Stimulated activated CD8-positive, alpha-beta memory T cell treated with anti-CD3 and anti-CD28 coated beads, Interleukin-15, amount 100 ng/mL, for 1 hour (primary cell): Measurements from ENCODE around the gene TRRAP.

Experiments used
- DNase-seq: peaks from one replicate; pipeline ENCODE4 v3.0.0-alpha.2; 2020; ENCODE audit warnings: low read depth

The TRRAP gene

DNA sequence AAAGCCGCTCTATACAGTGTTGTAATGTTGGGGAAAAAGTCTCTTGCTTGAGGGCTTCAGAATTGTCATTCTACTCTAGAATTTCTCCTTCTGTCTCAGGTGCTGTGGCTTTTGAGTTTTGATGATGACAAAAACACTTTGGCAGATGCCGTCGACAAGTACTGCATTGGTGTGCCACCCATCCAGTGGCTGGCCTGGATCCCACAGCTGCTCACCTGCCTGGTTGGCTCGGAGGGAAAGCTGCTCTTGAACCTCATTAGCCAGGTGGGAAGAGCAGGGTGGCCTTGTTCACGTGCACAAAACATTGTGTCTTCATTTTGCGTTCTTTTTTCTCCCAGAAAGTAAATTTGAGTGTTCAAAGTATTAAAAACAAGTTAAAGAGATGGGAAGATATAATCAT lies 112.0 kb downstream of the TRRAP start:
- DNase-seq, result no peak

DNA sequence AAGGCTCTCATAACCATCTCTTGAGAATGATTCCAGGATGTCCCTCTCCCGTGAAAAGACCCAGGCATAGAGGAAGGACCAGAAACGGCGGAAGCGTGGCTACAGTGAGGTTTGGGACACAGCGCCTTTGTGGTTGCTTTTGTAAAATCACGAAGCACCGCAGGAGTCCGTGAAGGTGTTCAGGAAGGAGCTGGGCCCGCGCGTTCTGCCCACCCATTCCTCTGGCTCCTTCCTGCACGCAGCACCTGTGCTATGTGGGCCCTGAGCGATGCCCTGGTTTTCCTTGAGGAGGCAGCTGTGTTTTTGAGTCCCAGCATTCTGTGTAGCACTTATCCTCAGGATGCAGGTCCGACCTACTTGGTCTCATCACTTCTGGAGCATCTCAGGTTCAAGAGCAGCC lies 112.8 kb downstream of the TRRAP start:
- no peak for DNase-seq

DNA sequence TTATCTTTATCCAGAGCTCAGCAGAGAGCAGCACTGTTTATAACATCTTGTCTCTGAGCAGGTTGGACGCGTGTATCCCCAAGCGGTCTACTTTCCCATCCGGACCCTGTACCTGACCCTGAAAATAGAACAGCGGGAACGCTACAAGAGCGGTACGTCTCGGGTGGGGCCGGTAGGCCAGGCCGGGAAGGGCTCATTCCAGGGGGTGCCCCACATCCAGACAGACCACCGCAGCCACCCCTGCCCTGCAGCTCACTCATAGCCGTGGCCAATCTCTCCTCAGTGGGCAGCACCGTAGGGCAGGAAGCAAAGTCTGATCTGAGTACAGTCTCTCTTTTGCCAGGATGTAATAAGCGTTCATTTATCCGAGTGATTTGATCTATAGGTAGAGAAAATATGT lies 113.7 kb downstream of the TRRAP start:
- no peak for DNase-seq

DNA sequence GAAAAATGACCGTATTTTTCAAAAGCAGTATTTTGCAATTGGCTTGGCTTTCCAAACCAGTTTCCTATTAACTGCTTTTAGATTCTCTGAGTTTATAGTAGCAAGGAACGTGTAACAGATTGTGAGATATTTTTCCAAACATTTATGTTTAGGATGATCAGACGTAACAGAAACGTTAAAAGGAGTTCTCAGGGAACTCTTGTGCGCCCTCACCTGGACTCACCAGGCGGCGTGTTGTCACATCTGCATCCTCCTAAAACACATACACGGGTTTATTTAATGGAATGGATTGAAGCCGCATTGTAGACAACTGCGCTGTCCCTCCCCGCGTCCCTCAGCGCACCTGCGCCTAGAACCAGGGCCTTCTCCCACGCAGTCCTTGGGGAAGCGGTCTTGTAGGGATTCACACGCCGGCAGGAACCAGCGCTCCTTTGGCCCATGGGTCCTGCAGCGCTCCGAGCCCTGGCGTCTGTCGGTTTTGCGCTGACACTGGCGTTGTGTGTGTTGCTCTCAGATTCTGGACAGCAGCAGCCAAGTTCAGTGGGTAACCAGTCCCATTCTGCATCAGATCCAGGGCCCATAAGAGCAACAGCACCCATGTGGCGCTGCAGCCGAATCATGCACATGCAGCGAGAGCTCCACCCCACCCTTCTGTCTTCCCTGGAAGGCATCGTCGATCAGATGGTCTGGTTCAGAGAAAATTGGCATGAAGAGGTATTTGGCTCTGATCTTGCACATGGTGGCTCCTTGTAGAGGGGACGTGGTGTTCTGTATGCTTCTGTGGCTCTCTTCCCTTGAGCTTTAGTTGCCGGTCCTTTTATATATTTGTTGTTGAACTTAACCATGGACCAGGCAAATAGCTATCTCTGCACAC lies 114.9 kb downstream of the TRRAP start:
- no peak for DNase-seq

DNA sequence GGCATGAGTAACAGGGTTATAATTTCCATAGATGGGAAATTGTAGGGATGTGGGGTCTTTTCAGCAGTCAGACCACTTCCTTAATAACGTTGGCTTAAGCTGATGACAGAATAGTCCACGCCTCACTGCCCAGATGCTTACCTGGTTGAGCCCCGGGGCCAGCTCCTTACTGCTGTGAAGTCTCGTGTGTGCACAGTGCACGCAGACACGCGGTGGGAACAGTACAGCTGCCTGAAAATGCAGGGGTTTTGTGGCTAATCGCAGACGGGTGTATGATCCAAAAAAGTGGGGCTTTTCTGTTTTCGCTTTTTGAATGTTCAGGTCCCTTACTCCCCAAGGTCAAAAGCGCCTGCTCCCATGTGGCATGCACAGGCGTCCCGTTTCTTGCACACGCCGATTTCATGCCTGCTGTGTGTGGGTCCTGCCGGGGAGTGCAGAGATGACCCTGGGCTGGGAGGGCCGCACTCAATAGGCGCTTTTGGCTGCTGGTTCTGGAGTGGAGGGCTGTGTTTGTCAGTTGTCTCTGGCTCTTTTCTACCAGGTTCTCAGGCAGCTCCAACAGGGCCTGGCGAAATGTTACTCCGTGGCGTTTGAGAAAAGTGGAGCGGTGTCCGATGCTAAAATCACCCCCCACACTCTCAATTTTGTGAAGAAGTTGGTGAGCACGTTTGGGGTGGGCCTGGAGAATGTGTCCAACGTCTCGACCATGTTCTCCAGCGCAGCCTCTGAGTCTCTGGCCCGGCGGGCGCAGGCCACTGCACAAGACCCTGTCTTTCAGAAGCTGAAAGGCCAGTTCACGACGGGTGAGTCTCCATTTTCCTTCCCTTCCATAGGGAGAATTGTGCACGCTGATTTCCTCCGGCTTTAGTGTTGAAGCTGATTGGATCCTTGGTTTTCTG lies 116.0 kb downstream of the TRRAP start:
- no peak for DNase-seq

DNA sequence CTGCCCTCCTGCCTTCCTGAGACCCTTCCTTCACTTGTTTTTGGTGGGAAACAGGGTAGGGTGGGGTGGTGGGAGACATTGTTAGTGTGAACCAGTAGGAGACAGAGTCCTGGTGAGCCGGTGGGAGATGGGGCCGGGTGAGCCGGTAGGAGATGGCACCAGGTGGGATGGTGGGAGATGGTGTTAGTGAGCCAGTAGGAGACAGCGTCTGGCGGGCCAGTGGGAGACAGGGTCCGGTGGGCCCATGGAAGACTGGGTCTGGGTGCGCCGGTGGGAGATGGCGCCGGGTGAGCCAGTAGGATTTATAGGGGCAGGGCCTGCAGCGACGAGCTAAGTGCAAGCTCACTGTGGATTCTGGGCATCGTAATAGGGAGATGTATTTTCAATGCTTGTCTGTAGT lies 116.8 kb downstream of the TRRAP start:
- DNase-seq, result no peak

DNA sequence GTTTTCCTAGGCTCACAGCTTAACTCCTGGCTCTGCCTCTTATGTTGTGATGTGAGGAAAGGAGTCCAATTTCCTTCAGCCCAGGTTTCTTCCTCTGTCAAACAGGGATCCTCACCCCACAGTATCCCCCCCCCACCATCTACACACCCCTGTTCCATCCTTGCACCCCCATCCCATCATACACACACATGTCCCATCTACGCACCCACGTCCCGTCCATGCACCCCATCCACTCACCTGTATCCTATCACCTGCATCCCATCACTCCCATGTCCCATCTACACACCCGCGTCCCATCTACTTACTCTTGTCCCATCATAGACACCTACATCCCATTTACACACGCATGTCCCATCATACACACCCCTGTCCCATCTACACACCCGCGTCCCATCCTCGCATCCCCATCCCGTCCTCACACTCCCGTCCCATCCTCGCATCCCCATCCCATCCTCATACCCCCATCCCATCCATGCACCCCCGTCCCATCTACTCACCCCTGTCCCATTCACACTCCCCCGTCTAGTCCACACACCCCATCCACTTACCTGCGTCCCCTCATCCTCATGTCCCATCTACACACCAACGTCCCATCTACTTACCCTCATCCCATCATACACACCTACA lies 117.3 kb downstream of the TRRAP start:
- no peak for DNase-seq

DNA sequence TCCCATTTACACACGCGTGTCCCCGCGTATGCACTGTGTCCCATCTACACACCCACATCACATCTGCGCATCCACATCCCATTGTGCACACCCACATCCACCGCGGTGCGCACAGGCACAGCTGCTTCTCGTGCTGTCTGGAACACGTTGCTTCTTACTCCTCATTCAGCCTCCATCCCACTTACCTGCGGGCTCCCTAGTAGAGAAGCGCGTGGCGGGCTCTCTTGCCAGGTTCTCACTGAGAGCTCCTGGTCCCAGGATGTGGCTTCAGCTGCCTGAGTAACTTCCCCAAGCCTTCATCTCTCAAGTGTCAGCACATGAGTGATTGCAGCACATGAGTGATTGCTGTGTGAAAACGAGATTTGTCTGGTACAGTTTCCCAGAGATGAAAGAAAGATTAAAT lies 117.8 kb downstream of the TRRAP start:
- no peak for DNase-seq

DNA sequence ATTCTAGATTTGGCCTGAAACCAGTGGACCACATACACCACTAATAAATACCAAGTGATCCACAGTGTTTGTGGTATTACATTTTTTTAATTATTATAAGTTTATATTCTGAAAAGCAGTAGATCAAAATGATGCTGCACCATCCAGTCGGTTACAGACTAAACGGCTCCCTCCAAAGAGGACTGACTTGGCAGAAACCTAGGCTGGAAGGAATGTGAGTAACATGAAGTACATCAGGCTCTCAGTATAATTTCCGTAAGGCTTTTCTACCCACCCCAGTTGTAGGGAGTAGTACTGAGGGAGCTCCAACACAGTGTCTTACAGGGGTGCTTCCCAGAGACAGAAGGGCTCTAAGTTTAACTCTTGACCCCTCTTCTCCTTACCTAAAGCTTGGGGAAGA lies 119.5 kb downstream of the TRRAP start:
- no peak for DNase-seq

DNA sequence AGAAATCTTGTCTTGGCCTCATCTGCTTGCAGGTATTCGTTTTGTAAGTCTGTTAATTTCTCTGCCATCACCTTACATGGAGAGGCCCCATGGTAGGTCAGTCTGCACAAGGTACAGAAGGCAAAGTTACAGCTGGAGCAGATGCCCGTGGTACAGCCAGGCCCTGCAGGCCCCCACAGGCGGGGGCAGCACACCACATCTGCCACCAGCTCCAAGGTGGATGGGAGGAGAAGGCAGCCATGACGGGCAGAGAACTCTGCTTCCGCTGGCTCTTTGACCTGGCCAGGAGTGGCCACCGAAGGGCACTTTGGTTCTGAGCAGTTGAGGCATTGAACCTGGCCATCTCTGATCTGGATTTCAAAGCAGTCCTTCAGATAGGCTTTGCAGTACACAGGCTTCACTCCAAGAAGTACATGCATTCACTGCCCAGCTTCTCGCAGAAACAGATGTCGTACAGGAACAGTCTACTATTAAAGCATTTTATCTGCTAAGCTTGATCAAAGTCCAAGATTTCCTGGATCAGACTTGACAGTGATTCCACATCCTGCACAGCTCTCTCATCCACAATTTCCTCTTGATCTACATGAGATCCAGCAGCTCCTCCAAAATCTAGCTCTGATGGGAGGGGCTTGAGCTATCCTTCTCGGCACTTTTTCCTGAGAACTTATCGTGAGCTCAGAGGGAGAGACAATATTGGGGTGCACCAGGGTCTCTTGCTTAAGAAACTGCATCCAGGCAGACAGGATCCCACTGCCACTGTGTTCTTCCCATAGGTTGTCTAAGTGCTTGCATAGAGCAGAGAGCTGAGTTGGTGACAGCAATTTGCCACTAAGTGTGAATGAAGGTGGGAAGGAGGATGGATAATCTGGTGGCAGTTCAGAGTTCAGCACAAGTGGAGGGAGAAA lies 120.7 kb downstream of the TRRAP start:
- no peak for DNase-seq

DNA sequence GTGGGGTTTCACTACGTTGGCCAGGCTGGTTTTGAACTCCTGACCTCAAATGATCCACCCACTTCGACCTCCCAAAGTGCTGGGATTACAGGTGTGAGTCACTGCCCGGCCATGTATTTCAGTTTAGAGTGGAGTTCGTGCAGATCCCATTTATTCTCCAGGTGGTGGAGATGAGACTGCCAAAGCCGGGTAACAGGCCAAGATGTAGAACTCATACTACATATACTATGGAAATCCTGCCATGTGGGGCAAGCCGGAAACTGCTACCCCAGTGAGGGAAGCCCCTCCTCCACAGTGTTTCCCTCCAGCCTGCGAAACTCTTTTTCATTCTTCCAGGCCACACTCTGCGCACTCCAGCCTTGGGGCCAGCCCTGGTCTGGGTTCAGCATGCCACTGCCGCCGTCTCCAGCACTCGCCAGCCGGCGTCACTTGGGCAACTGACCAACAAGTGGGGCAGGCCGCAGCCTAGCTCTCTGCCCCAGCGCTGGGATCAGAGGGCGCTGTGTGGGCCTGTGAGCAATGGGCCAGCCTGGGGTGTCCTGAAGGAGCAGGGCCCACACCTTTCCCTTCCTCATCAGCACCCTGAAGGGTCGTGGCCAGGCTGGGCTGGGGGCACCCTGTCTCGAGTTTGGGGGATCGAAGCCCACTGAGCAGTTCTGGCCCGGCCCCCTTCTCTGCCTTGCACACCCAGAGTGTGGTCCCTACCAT lies 122.0 kb downstream of the TRRAP start:
- DNase-seq, result no peak

DNA sequence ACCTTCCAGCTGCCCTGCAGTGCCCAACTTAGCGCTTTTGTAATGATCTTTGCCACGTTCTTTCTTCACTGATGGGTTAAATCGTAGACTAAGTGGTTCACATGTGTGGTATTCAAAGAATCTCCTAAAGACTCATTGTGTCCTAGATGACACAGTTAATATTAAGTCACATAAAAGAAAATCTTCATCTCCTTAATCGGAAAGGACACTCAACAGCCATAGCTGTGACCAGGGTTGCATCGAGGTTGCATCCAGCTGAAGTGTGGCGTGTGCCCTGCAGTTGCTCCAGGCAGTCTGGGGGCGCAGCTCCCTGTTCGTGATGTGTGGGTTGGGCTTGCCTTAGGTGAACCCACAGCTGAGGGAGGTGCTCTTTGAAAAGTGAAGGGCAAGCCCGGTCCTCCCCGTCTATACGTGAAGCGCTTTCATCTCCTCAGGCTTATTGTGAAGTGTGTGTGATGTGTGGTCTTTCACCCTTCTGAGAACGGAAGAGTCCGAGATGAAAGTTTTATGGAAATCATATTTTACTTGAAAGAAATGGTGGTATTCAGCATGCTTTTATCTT lies 122.7 kb downstream of the TRRAP start:
- no peak for DNase-seq

DNA sequence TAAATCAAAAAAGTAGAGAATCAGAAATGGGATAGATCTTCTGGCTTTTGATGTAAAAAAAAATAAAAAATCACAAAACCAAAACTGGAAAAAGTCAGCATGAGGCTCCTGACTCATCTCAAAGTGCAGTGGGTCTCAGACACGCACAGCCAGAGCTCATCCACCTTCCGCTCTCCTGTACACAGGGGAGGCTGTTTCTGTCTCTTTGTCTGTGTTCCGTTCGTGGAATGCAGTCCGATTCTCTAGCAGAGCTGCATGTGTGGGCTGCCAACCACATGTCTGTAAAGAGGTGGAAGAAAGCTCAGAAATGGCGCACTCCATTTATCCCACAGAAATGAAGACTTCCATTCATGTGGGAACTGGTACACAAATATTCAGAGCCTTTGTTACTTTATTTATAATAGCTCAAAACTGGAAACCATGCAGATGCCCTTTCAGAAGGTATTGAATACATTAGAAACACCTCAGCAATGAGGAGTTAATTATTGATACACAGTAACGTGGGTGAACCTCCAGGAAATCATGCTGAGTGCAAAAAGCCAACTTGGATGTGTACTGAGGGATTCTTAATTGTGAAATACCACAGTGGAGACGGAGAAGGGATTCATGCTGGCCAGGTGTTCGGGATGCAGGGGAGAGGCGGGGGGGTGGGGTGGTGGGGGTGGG lies 123.3 kb downstream of the TRRAP start:
- DNase-seq, result no peak

DNA sequence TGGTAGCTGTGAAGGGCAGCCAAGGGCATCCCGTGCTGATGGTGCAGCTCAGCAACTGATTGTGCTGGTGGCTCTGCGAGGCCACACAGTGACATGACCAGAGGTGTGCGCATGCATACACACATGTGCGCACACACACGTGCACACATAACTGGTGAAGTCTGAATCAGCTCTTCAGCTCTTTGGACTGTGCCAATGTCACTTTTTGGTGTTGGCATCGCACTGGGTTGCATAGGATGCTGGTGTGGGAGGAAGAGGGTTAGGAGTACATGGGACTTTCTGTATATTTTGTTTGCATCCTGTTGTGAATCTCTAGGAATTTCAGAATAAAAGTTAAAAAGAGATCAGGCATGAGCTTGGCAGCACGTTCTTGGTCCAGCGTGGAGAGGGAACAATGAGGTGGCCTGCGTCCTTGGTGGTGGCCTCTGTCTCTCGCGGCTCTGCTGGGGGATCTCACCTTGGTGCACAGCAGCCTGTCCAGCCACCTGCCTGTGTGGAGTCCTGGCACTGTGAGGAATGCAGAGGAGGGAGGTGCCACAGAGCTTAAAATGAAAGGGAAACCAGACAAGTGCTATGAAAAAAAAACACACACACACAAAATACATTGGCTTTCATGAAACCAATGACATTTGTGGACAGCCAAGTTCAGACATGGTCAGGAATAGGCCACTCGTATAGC lies 124.0 kb downstream of the TRRAP start:
- no peak for DNase-seq

DNA sequence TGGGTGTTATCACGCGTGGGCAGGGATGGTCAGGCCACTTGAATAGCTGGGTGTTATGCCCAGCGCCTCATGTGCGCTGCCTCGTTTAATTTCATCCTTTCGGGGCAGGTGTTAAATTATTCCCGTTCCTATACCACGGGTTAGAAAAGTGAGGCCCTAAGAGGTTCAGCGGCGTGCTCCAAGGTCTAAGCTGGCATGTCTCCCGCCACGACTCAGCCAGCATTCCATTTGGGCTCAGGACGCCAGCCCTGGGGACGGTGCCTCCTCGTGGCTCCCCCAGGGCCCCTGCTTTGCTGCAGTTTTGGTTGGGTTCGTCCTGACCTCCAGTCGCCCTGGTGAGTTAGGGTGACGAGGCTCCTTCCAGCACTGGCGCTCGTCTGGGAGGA lies 124.5 kb downstream of the TRRAP start:
- no peak for DNase-seq

DNA sequence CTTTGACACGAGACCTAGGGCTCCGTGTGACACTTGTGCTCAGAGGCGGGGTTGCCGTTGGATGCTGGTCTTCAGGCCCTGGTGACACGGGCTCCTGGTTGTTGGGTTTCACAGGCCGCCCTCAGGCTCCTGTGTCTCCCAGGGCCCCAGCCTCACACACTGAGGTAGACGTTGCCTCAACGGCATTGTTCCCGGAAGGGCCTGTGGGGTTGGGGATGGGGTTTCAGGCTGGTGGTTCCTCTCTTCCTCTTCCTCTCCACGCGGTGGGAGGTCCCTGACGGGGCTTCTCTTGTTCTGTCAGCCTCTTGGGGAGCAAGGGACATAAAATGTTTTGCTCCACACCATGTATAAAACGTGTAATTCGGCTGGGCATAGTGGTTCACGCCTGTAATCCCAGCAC lies 125.1 kb downstream of the TRRAP start:
- no peak for DNase-seq

DNA sequence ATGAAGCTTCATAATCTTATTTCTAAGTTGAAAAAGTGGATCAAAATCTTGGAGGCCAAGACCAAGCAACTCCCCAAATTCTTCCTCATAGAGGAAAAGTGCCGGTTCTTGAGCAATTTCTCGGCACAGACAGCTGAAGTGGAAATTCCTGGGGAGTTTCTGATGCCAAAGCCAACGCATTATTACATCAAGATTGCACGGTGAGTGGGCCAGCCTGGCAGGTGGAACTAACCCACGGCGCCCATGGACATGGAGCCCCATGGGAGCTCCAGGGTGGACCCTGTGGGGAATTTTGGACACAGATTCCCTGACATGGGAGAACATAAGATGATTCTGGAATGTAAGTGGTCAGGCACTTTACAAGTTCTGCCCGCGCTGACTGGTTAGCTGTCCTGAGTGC lies 125.9 kb downstream of the TRRAP start:
- no peak for DNase-seq

DNA sequence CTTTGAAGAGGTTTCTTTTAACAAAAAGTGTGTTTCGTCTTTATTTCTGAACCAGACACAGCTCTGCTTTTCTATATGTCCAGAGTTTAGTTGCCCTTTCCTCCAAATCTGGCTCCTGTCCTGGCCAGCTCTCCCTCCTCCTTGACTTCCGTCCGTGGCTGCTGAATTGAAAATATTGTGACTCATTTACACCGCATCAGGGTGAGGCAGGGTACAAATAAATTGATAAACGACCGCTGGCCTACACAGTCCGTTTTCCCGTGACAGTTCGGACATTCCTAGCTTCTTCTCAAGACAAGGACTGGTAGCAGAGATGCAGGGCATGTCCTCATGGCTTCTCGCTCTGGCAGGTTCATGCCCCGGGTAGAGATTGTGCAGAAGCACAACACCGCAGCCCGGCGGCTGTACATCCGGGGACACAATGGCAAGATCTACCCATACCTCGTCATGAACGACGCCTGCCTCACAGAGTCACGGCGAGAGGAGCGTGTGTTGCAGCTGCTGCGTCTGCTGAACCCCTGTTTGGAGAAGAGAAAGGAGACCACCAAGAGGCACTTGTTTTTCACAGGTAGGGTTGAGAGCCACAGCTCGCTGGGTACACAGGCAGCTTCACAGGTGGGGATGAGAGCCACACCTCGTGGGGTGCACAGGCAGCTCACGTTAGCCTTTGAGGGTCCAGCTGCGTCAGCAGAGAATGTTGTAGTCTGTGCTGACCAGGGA lies 126.6 kb downstream of the TRRAP start:
- DNase-seq, result no peak

DNA sequence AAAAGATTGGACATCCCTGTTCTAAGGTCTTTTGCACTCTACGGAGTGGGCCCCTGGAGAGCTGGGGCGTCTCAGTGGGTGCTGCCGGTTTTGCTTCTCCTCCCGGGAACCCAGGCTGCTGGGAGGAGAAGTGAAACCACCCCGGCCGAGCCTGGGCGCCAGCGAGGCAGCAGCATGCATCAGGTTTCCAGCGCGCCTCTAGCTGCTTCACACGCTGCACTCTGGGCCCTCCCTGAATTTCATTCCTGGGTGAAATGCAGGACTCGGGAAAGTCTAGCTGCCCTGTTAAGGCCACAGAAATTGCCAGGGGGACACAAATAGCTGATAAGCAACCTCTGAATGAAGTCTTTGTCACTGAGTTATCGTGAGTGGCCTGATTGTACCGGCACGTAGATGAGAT lies 127.4 kb downstream of the TRRAP start:
- DNase-seq, result no peak
